GM18520 (cell line): Measurements from ENCODE around the gene MS4A18.
"Not testable (repeated sequence)": the region's sequence is repeated elsewhere in the genome, so short reads cannot be mapped to it uniquely, and the experiment has no call there.

Source experiments
- ATAC-seq: cut with Tn5 transposase; IDR thresholded peaks from one replicate; pipeline ENCODE4 v1.9.1; 2021; ENCODE audit not compliant: unreplicated experiment

MS4A18 gene

GRCh38 chr11:60734279-60734678, 9.8 kb downstream of the MS4A18 start:
- ATAC-seq: no peak

- ATAC-seq: no peak
These were observed 14.6 kb downstream of the MS4A18 start for GRCh38 chr11:60739114-60739513.

DNA sequence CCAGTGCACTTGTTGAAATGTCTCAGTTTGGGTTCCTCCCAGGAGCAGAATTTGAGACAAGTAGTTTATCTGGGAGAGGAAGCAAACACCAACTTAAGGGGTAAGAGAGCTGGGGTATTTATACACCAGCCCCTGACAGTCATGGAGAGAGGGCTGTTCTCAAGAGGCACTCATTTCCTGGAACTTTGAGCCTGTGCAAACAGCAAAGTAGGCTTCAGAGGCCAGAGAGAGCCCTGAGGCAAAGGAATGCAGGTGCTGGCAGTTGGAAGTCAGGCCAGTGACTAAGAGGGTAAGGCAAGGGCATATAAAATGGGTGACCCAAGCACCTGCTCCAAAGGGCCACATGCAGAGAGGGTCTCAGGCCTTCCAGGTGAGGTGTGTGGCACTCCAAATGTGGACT, 16.1 kb downstream of the MS4A18 start:
- ATAC-seq: no peak

- ATAC-seq: no peak
These were observed 16.9 kb downstream of the MS4A18 start for GRCh38 chr11:60741421-60741820.

DNA sequence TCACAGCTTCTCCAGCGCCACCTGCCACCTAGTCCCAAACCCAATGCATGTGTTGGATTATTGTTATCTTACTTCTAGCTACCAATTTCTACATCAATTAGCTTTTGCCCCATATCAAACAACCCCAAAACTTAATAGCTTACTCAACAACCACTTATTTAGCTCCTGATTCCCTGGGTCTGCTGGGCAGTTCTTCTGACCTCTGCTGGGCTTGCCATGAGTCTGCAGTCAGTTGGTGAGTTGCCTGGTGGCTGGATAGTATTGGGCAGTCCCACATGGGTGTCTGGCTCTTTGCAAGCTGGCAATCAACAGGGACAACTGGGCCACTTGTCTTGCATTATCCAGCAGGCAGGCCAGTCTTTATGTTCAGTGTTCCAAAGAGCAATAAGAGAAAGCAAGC, 18.5 kb downstream of the MS4A18 start:
- ATAC-seq: no peak

- no peak for ATAC-seq
These were observed 19.6 kb downstream of the MS4A18 start for GRCh38 chr11:60744114-60744513.

DNA sequence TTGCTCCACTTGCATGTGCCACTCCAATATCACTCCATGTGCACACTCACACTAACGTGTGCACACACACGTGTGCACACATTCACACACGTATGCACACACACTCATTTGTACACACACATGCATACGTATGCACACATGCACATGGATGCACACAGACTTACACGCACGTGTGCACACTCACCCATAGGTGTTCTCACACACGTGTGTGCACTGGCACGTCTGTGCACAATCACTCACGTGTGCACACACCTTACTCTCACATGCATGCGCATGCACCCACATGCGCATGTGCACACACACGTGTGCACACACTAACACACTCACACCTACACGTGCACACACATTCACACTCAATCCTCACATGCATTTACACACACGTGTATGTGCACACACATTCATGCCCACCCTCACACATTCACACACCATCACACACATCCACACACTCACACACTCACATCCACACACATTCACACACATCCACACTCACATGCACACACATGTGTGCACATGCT, 22.9 kb downstream of the MS4A18 start:
- no peak for ATAC-seq

DNA sequence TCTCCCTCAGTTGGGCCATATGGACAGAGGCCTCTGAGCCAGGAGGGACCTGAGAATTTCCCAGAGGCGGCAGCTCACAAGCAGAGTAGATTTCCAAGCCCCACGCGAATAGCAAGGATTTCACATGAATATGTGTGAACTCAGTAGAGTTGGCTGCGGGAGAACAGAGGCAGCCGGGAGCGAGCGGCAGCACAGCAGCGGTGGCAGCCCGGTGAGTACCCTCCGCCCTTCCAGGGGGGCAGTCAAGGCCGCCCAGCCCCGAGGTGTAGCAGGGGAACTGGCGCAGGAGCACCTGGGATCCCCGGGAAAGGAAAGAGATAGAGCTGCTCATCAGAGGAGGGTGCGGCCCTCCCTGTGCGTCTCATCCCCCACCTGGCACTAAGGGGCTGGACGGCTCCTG, 23.7 kb downstream of the MS4A18 start:
- no peak for ATAC-seq

GRCh38 chr11:60748821-60749220, 24.3 kb downstream of the MS4A18 start:
- ATAC-seq: no peak

GRCh38 chr11:60750911-60751310, 26.4 kb downstream of the MS4A18 start:
- no peak for ATAC-seq

DNA sequence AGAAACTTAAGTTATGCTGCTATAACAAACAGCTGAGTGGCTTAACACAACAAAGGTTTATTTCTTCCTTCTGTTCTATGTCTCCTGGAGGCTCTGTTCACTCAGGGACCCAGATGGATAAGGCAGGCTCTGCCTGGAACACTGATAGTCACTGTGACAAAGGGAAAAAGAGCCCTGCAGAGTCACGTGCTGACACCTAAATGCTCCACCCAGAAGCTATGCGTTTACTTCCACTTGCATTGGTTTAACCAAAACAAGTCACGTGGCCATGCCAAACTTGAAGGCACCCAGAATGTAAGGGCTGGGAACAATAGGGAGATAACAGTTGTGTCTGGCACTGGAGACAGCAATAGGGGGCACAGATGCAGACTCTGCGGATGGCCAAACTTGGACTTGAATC, 28.8 kb downstream of the MS4A18 start:
- no peak for ATAC-seq

DNA sequence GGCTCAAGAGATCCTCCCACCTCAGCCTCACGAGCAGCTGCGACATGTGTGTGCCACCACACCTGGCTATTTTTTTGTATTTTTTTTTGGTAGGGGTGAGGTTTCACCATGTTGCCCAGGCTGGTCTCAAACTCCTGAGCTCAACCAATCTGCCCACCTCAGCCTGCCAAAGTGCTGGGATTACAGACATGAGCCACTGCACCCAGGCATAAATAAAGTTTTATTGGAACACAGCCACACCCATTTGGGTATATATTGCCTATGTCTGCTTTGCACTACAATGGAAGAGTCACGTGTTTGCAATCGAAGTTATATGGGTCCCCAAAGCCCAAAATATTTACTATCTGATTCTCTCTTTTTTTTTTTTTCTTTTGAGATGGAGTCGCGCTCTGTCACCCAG, 30.4 kb downstream of the MS4A18 start:
- no peak for ATAC-seq

DNA sequence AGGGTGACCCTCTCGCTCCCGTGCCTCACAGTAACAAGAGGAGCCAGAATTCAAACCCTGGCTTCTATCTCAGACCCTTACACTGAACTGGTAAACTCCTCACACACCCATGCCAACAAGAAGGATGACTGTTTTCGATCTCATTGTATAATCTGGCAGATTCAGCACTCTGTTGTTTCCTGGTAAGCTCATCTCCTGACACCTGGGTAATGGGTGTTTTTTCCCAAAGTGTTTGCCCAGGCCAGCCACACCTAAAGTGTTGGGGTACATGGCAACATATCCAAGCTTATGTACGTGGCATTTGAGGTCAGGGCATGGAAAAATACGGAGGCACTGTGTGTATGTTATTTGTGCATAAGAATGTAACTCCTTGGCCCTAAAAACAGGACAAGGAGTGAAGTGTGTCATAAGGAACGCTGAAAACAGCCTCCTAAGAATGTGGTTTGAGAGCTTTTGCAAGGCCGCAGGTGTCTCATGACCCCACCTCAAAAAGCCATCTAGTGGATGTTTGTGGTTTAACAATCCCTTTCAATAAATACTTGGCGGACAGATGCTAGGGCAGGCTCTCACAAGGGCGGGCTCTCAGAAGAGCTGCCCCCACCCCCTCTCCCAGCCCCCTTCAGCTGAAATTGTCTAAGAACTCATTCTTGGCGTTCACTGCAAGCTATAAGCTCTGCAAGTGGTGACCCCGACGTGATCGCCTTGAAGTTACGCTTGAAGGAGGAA, 31.9 kb downstream of the MS4A18 start, which contains the start of gene MS4A15:
TSS of gene MS4A15 (plus strand) at position 561 of the 726 bp plus-strand sequence. CDS start 6,867 bp downstream, outside the sequence.
- ATAC-seq: no peak

DNA sequence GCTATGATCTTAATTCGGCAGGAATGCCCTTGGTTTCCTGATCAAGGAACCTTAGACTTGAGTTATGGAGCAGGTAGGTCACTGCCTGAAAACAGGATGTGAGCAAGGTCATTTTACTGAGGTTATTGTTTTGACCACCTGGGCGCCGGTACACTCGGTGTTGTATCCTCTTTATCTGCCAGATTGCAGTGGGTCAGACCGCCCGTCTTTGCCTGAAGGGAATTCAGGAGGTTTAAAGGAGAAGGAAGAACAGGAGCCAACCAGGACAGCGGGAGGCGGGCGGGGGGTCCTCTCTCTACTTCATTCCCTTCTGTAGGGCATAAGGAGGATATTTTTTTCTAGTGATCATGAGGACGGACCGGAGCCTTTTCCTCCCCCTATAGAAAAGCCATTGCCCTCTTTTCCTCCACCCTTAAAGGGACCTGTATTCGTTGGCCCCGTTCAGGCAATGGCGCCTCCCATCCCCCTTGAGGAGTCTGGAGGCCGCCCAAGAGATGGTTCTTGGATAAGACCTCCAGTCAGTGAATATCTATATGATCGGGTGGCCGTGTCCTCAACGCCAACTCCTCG, 32.8 kb downstream of the MS4A18 start:
- ATAC-seq: no peak

GRCh38 chr11:60758671-60759070, 34.2 kb downstream of the MS4A18 start:
- ATAC-seq: not testable (repeated sequence)

GRCh38 chr11:60759438-60760225, 35.1 kb downstream of the MS4A18 start:
- ATAC-seq: not testable (repeated sequence)

DNA sequence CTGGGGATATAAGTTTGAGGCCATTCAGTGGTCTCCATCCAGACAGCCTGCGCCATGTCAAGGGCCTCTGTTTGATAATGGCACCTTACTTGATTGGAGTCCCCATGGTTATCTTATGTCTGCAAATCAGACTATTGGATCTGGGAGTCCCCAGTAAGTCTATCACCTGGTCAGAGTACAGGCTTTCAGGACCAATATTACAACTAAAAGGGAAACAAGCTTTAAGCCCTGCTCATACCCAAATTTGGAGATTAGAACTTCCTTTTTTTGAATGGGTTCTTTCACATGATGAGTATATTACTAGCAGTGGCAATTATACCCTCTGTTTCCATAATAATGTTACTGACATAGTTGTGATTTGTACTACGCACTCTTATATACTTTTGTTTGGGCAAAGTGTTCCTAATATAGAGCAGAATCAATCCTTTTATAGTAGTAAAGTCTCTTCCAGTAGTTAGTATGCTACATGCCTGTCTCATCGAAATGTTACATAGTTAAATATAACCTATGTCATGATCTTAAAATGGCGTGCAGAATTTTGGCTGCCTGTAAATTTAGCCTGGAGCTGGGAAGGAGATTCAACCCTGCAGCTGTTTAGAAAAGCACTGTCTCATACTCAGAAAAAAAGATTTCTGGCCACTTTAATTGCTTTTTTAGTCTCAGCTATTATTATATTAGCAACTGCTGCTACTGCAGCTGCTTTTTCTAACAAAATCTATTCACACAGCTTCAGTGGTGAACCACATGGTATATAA, 37.1 kb downstream of the MS4A18 start:
- ATAC-seq: no peak

DNA sequence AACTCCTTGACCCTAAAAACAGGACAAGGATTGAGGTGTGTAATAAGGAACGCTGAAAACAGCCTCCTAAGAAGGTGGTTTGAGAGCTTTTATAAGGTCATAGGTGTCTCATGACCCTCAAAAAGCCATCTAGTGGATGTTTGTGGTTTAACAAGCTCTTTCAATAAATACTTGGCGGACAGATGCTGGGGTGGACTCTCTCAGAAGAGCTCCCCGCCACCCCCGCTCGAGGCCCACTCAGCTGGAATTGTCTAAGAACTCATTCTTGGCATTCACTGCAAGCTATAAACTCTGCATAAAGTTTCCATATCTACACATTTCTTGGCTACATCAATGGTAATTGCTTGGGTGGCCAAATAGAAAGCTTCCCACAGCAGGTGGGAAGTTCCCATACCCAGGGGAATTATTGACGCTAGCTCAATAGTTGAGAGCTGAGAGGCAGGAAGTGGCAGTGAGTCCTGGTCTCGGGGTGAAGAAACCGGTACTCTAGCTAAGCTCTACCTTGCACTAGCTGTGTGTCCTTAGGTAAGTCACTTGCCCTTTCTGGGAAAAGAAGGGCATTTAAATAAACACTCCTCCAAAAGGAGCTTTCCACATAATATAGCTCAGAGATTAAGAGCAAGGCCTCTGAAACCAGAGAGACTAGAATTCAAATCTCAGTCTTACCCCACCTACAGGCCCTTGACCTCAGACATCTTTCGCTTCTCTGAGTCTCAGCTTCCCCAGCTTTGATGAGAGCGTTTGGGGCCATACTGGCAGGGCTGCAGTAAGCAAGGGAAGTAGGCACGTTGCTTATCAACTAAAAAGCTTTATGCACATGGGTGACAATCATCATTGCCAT, 38.6 kb downstream of the MS4A18 start:
- ATAC-seq: peak; percentile 48

- peak; percentile 30 for ATAC-seq
These were observed 39.3 kb downstream of the MS4A18 start for GRCh38 chr11:60763692-60764369.

GRCh38 chr11:60764879-60765278, 40.4 kb downstream of the MS4A18 start:
- peak; percentile 40 for ATAC-seq
